HFFc6 (cell line): Measurements from ENCODE around the gene SALL3. TPM values are rescaled to one million over a fixed set of nuclear protein-coding genes. Genes with fewer than 3 reads are reported as not detected.

Experiments
- DNase-seq: peaks from one replicate; pipeline ENCODE4 v3.0.0-alpha.2; 2018
- H3K27ac Mint-ChIP-seq: 2 replicates; pipeline ENCODE4 v1.8.0; 2020; ENCODE audit warnings: mild to moderate bottlenecking, mixed read lengths
- H3K27me3 Mint-ChIP-seq: 2 replicates; pipeline ENCODE4 v1.8.0; 2021; ENCODE audit warnings: mild to moderate bottlenecking, moderate library complexity, mixed read lengths; ENCODE audit not compliant: insufficient read depth
- H3K36me3 Mint-ChIP-seq: 2 replicates; pipeline ENCODE4 v1.8.0; 2021; ENCODE audit warnings: low read depth, mixed read lengths
- H3K4me1 Mint-ChIP-seq: 2 replicates; pipeline ENCODE4 v1.8.0; 2020; ENCODE audit warnings: low read depth, mixed read lengths
- H3K4me3 Mint-ChIP-seq: 2 replicates; pipeline ENCODE4 v1.8.0; 2020; ENCODE audit warnings: mild to moderate bottlenecking, moderate library complexity, mixed read lengths
- H3K9me3 Mint-ChIP-seq: 2 replicates; pipeline ENCODE4 v1.8.0; 2020; ENCODE audit warnings: mild to moderate bottlenecking, mixed read lengths
- CTCF ChIP-seq: fragments of 200-600 bp; sonication (generic); IDR thresholded peaks from 2 replicates; pipeline ENCODE4 v1.5.0; 2021; ENCODE audit warnings: antibody characterized with exemption, mild to moderate bottlenecking
- total RNA-seq, 6 experiments: library from RNA; stranded (reverse); fragmentation: NEBNext Ultra II Directional; extraction: Animal tissue kit (Norgen Biotek cat#: 25700); gene quantifications; 2 replicates in 1 of 6; 3 replicates in 5 of 6; pipeline ENCODE4 v1.2.3, GENCODE V29; 2021

The SALL3 gene
- total RNA-seq, 6 experiments from 2014 or later, result not detected

GRCh38 chr18:78975292-78975691, 4.3 kb upstream of the SALL3 start:
- H3K27ac Mint-ChIP-seq, result no peak overlapping the region
- no peak for TF ChIP-seq CTCF
- no peak for DNase-seq
- peaks cover 26% of the 10 kb centered on the region for H3K27me3 Mint-ChIP-seq
- H3K36me3 Mint-ChIP-seq, result peaks cover 4% of the 10 kb centered on the region; the same call in 1 of the 2 replicates
- no peak overlapping the region for H3K4me3 Mint-ChIP-seq
- peaks cover 5% of the 10 kb centered on the region; the same call in 1 of the 2 replicates for H3K4me1 Mint-ChIP-seq
- H3K9me3 Mint-ChIP-seq, result peaks cover 30% of the 10 kb centered on the region

DNA sequence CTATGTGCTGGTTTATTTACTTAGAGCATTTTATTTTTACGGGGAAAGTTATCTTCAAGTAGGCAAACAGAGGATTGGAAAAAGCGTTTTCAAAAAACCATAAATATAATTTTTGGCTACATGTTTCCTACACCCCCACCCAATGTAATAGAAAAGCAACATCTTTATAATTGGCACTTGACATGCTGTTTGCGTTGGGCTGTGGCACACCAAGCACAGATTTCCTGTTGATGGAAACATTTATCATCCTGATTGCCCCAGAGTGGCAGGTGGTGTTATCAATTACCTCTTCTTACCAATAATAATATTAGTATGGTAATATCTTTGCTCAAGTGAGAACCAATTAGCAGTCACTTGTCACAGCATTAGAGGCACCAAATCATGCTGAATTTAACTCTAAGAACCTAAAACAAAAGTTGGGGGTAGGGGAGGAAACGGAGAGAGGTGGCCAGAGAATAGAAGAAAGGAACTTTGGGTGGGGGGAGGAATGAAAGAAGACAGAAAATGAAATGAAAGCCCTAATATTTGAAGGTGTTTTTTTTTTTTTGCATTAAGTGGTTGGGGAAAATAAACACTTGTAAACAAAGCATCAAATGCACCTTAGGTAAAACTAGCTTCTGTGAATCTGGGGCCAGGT, 3.8 kb upstream of the SALL3 start:
- TF ChIP-seq CTCF, result no peak
- no peak overlapping the region for H3K4me3 Mint-ChIP-seq
- DNase-seq, result no peak

GRCh38 chr18:78976765-78977636, 2.6 kb upstream of the SALL3 start:
- Mint-ChIP-seq H3K36me3 (peaks cover 10% of the 10 kb centered on the region), H3K4me1 (peaks cover 5% of the 10 kb centered on the region; the same call in 1 of the 2 replicates), H3K27ac (no peak overlapping the region), H3K4me3 (no peak overlapping the region), H3K9me3 (peaks cover 31% of the 10 kb centered on the region), H3K27me3 (peaks cover 31% of the 10 kb centered on the region)
- DNase-seq, result no peak
- no peak for TF ChIP-seq CTCF

More for the DNA sequence above, 3.8 kb upstream of the SALL3 start:
- Mint-ChIP-seq H3K9me3 (peaks cover 26% of the 10 kb centered on the region), H3K27me3 (peaks cover 26% of the 10 kb centered on the region), H3K27ac (no peak overlapping the region), H3K36me3 (peaks cover 4% of the 10 kb centered on the region; the same call in 1 of the 2 replicates), H3K4me1 (peaks cover 5% of the 10 kb centered on the region; the same call in 1 of the 2 replicates)

DNA sequence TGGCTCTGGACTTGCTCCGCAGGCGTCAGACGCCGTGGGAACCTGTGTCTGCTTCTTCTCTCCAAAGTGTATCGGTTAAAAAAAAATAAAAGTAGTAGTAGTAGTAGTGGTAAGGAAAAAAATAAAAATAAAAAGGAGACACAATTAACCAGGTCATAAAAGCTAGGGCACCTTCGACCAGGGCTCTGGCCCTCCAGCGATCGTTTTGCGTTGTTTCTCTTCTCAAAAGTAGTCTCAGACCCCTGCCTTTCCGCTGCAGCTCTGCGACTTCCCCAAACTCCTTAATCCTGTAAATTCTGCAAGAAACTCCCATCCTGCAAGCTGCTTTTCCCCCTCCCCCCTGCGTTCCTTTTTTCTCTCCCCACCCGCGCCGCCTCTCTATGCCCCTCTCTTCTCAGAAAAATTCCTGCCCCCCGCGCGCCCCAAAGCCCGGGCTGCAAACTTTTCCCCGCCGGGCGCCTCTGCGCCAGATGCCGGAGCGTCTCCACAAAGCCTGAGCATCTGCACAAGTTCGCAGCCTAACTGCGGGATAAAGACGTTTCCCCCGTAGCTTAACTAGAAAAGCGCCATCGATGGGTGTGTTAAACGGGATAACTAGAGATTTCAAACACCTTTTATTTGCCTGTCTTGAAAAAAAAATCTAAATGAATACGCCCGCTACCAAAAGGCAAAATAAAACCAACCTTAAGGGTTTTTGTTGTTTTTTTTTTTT, 1.8 kb upstream of the SALL3 start:
- H3K27ac Mint-ChIP-seq, result no peak overlapping the region
- no peak overlapping the region for H3K4me3 Mint-ChIP-seq
- TF ChIP-seq CTCF, result no peak
- peaks cover 30% of the 10 kb centered on the region for H3K27me3 Mint-ChIP-seq
- peaks cover 5% of the 10 kb centered on the region; the same call in 1 of the 2 replicates for H3K4me1 Mint-ChIP-seq
- no peak for DNase-seq
- H3K36me3 Mint-ChIP-seq, result peaks cover 10% of the 10 kb centered on the region
- H3K9me3 Mint-ChIP-seq, result peaks cover 24% of the 10 kb centered on the region

GRCh38 chr18:78978349-78979055, 1.1 kb upstream of the SALL3 start:
- DNase-seq, result no peak
- Mint-ChIP-seq H3K27ac (no peak overlapping the region), H3K9me3 (peaks cover 20% of the 10 kb centered on the region), H3K27me3 (peaks cover 28% of the 10 kb centered on the region), H3K36me3 (peaks cover 10% of the 10 kb centered on the region), H3K4me1 (peaks cover 5% of the 10 kb centered on the region; the same call in 1 of the 2 replicates), H3K4me3 (no peak overlapping the region)
- no peak for TF ChIP-seq CTCF
